Body of pancreas (tissue), 4 donors: Measurements from ENCODE around the gene ARPC1A. TPM values are rescaled to one million over a fixed set of nuclear protein-coding genes. Genes with fewer than 3 reads are reported as not detected.

Experiments used
- ATAC-seq: fragments of 150-250 bp; one replicate; pipeline ENCODE4 v1.9.1; 2016
- DNase-seq, 4 donors: peaks; one replicate each; pipeline ENCODE4 v3.0.0-alpha.2; 2019
- H3K27ac ChIP-seq, 4 donors: fragments of 200-600 bp; sonication (generic); 1 replicate in 3 of 4; 2 replicates in 1 of 4; pipeline versions ENCODE4 v1.5.1 to v1.6.1; 2016 to 2019; ENCODE audit warnings: mild to moderate bottlenecking in 1 of 4, mixed read lengths in 1 of 4, moderate library complexity in 1 of 4
- H3K27me3 ChIP-seq, 2 donors: fragments of 200-600 bp; sonication (generic); one replicate each; pipeline ENCODE4 v1.6.0; 2016; ENCODE audit warnings: mild to moderate bottlenecking in 1 of 2
- H3K36me3 ChIP-seq, 2 donors: fragments of 200-600 bp; sonication (generic); replicated peaks in 1 of 2; 2 replicates each; pipeline ENCODE4 v1.5.1; 2016; ENCODE audit warnings: low read depth in 2 of 2; ENCODE audit not compliant: insufficient read depth in 1 of 2
- H3K4me1 ChIP-seq: fragments of 200-600 bp; sonication (generic); one replicate; pipeline ENCODE4 v1.6.0; 2016
- H3K4me3 ChIP-seq, 2 donors: fragments of 200-600 bp; sonication (generic); 1 replicate in 1 of 2; 2 replicates in 1 of 2; pipeline ENCODE4 v1.5.1; 2016 to 2019
- H3K9me3 ChIP-seq, 3 donors: fragments of 200-600 bp; sonication (generic); 1 replicate in 2 of 3; 2 replicates in 1 of 3; pipeline ENCODE4 v1.5.1; 2016
- POLR2A ChIP-seq, 3 donors: fragments of 450-650 bp; IDR thresholded peaks; one replicate each; pipeline ENCODE4 v1.6.1; 2016; ENCODE audit warnings: antibody characterized with exemption in 3 of 3, mild to moderate bottlenecking in 2 of 3
- WGBS, 2 donors: methylation state at CpG; one replicate each; pipeline ENCODE4 v1.1.5; 2017; 5-methylcytosine and 5-hydroxymethylcytosine counted together
- intact Hi-C: fragments of 100-400 bp; cut with DNase I; formaldehyde crosslinking; loops from one replicate; pipeline ENCODE4 v1.15.1; 2023
- total RNA-seq, 2 donors: library from RNA; depleted of rRNA; stranded (reverse); fragments of >200 nt; gene quantifications; one replicate each; pipeline ENCODE4 v1.1.0, GENCODE V29; 2016
- TF ChIP-seq, protein P1 (sequence below), 7 experiments: fragments of 450-650 bp in 4 of 7; fragments of 200-600 bp in 3 of 7; sonication (generic) in 3 of 7; IDR thresholded peaks; one replicate each; pipeline ENCODE4 v1.5.1; 2016 to 2019; ENCODE audit warnings: antibody characterized with exemption in 7 of 7

Gene ARPC1A
- total RNA-seq, 2 donors from 2014 or later: 63.0 to 106 TPM

DNA sequence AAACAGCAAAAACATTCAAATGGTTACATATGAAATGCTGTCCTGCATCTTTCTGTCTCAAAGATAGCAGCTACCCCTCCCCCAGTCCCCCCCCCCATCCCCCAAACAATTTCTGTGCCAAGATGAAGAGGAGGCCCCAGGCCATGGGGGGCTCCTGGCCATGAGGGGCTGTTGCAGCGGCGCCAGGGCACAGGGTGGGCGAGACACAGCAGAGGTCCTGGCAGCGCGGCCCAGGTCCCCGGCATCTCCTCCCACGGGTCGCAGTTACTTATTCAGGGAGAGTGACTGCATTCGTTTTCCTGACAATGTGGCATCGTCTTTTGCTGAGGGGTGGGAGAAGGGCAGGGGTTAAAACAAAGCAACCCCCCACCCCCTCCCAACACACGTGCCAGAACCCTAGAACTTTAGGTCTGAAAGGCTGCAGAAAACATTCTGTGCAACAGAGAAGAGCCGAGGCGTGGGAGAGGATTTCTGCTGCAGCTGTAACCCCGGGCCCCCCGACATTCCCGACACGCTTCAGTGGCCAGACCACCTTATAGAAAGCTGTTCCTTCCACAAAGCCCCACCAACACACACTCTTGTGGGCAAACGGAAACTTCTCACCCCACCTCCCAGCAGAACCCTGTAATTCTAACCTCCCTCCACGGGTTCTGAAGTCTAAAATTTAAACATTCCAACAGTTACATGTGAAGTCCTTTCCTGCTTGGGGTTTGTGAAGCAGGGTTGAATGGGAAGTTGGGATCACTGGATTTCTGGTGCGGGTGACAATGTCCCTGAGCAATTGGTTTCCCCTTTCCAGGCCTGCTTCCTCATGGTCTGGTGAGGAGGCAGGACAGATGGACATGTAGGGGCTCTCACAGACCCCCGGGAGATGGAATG is 71.0 kb downstream of the ARPC1A start:
- peaks cover 17% of the 10 kb centered on the region for H3K4me1 ChIP-seq
- H3K27ac ChIP-seq: no peak overlapping the region
- DNase-seq (no peak), ATAC-seq (no peak)
- H3K4me3 ChIP-seq: no peak overlapping the region
- peaks cover 0 to 25% of the 10 kb centered on the region in 2 donors for H3K36me3 ChIP-seq
- TF ChIP-seq POLR2A (IDR thresholded peaks at IDR 0.05): no peak
- TF ChIP-seq, protein P1, sequence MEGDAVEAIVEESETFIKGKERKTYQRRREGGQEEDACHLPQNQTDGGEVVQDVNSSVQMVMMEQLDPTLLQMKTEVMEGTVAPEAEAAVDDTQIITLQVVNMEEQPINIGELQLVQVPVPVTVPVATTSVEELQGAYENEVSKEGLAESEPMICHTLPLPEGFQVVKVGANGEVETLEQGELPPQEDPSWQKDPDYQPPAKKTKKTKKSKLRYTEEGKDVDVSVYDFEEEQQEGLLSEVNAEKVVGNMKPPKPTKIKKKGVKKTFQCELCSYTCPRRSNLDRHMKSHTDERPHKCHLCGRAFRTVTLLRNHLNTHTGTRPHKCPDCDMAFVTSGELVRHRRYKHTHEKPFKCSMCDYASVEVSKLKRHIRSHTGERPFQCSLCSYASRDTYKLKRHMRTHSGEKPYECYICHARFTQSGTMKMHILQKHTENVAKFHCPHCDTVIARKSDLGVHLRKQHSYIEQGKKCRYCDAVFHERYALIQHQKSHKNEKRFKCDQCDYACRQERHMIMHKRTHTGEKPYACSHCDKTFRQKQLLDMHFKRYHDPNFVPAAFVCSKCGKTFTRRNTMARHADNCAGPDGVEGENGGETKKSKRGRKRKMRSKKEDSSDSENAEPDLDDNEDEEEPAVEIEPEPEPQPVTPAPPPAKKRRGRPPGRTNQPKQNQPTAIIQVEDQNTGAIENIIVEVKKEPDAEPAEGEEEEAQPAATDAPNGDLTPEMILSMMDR (IDR thresholded peaks at IDR 0.05): no peak
- 68 to 82% methylated on average over 3 to 21 of the region's 21 CpGs for WGBS, 2 donors
- no peaks in the 10 kb centered on the region for H3K27me3 ChIP-seq
- intact Hi-C loops: no loop called here
- no peaks in the 10 kb centered on the region for H3K9me3 ChIP-seq

DNA sequence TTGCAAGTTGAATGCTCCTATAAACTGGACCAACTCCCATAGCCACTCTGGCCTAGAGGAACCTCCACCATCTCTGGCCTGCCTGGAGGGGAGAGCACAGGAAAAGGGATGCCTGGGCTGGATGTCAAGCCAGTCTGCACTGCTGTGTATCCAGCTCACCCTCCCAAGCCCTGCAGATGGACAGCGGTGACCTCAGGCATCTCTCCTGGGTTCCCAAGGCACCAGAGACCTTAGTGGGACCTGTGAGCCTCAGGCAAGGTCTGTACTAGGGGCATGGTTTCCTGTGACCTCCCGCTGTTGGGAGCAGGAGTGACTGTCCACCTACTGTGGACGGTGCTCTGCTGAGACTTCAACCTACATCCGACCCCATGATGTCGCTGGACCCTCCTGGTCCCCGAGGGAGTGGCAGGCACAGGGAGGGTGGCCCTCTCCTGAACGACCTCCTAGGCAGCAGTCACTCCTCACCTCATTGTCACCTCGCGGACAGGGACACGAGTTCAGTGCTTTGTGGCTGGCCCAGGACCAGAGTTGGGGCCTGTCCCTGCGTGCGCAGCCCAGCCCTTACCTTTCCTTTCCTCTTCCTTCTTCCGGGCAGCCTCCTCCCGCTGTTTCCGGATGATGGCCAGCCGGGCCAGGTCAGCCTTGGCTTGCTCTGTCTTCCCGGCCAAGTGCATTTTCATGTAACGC is 71.7 kb downstream of the ARPC1A start:
- Histone ChIP-seq H3K4me1 (peaks cover 12% of the 10 kb centered on the region), H3K36me3 (peaks cover 0 to 26% of the 10 kb centered on the region in 2 donors), H3K27ac (no peak overlapping the region), H3K9me3 (no peaks in the 10 kb centered on the region), H3K27me3 (no peaks in the 10 kb centered on the region), H3K4me3 (no peak overlapping the region)
- 85 to 89% methylated on average over 8 to 18 of the region's 18 CpGs for WGBS, 2 donors
- intact Hi-C loops: no loop called here
- no peak for ATAC-seq
- TF ChIP-seq, protein P1 (IDR thresholded peaks at IDR 0.05): no peak
- no peak for TF ChIP-seq POLR2A (IDR thresholded peaks at IDR 0.05)
- no peak for DNase-seq

DNA sequence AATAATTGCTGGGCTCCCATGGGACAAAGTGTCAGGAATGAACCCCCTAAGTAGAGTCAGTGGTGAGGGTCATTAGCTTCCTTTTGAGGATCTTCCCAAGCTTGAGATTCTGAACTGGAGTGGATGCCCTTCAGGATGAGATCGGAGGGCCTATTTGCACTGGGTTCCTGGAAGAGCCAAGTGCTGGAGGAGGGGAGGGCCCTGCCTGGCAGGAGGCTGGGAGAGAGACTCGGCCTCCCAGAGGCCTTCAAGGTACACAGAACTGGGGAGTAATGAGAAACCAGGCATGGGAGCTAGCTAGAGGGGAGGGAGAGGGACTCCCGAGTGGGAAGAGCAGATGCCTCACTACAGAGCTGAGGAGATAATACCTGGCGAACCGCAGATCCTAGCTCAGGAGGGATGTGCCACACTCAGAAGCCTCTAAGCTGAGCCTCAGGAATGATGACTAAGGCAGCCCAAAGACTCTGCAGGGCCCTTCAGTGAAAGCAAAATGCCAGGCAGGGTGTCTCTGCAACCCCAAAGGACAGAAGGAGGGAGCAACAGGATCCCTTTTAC is 73.3 kb downstream of the ARPC1A start:
- no peaks in the 10 kb centered on the region for H3K27me3 ChIP-seq
- ATAC-seq: no peak
- 74 to 78% methylated on average over 3 to 5 of the region's 5 CpGs for WGBS, 2 donors
- DNase-seq: no peak
- no peak overlapping the region for H3K27ac ChIP-seq
- peaks cover 3% of the 10 kb centered on the region for H3K4me1 ChIP-seq
- H3K9me3 ChIP-seq: no peaks in the 10 kb centered on the region
- peaks cover 0 to 29% of the 10 kb centered on the region in 2 donors for H3K36me3 ChIP-seq
- intact Hi-C loops: no loop called here
- no peak overlapping the region for H3K4me3 ChIP-seq
- TF ChIP-seq POLR2A (IDR thresholded peaks at IDR 0.05): no peak

DNA sequence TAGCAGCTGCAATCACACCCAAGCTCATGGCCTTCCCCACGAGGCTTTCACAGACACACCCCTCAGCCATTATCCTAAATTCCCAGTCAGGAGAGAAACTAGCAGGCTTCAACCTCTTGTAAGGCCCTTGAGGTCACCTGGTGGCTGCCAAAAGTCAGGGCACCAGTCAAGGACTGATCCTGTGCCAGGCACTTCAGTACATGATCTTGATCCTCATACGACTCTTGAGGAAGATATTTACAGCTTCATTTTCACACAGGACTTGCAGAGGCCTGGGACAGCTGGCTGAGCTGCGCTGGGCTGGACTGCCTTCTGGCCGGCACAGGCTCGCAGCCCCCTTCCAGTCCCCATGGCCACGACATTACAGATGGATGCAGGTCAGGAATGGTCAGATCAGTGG is 73.9 kb downstream of the ARPC1A start:
- TF ChIP-seq, protein P1 (IDR thresholded peaks at IDR 0.05): no peak
- no peak for TF ChIP-seq POLR2A (IDR thresholded peaks at IDR 0.05)
- H3K4me1 ChIP-seq: peaks cover under 1% of the 10 kb centered on the region
- no peaks in the 10 kb centered on the region for H3K9me3 ChIP-seq
- no peak for ATAC-seq
- H3K4me3 ChIP-seq: no peak overlapping the region
- 74 to 81% methylated on average over 5 to 6 of the region's 6 CpGs for whole genome bisulfite sequencing, 2 donors
- no peak overlapping the region for H3K27ac ChIP-seq
- intact Hi-C loops: no loop called here
- no peak for DNase-seq
- no peaks in the 10 kb centered on the region for H3K27me3 ChIP-seq
- peaks cover 0 to 29% of the 10 kb centered on the region in 2 donors for H3K36me3 ChIP-seq

DNA sequence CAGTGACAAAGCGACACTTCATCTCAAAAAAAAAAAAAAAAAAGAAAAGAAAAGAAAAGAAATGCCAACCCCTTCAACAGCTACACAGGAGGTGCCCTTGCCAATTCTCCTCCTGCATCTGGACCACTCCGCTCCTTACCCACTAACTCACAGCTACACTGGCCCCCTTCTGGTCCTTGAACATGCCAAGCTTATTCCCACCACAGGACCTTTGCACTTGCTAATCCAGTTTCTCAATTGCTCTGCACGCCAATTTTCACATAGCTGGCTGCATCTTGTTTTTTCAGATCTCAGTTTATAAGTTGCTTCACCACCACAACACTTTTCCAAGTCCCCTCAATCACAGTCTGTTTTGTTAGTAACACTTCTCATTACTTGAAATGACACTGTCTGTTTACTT is 77.2 kb downstream of the ARPC1A start:
- WGBS, 2 donors: 97 to 100% methylated on average over 3 of the region's 3 CpGs
- intact Hi-C loops: no loop called here
- Histone ChIP-seq H3K4me3 (no peak overlapping the region), H3K27me3 (no peaks in the 10 kb centered on the region), H3K9me3 (no peaks in the 10 kb centered on the region), H3K27ac (no peak overlapping the region), H3K4me1 (peaks cover 33% of the 10 kb centered on the region), H3K36me3 (peaks cover 0 to 18% of the 10 kb centered on the region in 2 donors)
- DNase-seq: no peak
- ATAC-seq: no peak
- TF ChIP-seq, protein P1 (IDR thresholded peaks at IDR 0.05): no peak
- no peak for TF ChIP-seq POLR2A (IDR thresholded peaks at IDR 0.05)
